MM.1S (cell line): Measurements from ENCODE around the gene SLC23A2.

Source experiments
- DNase-seq: peaks from one replicate; pipeline ENCODE4 v3.0.0-alpha.2; 2015
- H2AFZ ChIP-seq: fragments of 300-600 bp; sonication (generic); 2 replicates; pipeline ENCODE4 v1.6.0; 2016; ENCODE audit warnings: antibody characterized with exemption, low read length
- H3F3A ChIP-seq: fragments of 300-600 bp; sonication (generic); 2 replicates; pipeline ENCODE4 v1.6.1; 2016; ENCODE audit warnings: mild to moderate bottlenecking, antibody characterized with exemption, low read length, moderate library complexity, mixed read lengths; ENCODE audit not compliant: insufficient read depth
- H3K27ac ChIP-seq: fragments of 300-600 bp; sonication (generic); 2 replicates; pipeline ENCODE4 v1.5.1; 2016; ENCODE audit warnings: mild to moderate bottlenecking, low read length
- H3K27me3 ChIP-seq: fragments of 300-600 bp; sonication (generic); replicated peaks from 2 replicates; pipeline ENCODE4 v1.6.0; 2016; ENCODE audit warnings: low read length; ENCODE audit not compliant: insufficient read depth
- H3K36me3 ChIP-seq: fragments of 300-600 bp; sonication (generic); replicated peaks from 2 replicates; pipeline ENCODE4 v1.6.1; 2016; ENCODE audit warnings: mild to moderate bottlenecking, low read length, mixed read lengths; ENCODE audit not compliant: insufficient read depth
- H3K4me1 ChIP-seq: fragments of 300-600 bp; sonication (generic); 2 replicates; pipeline ENCODE4 v1.6.1; 2016; ENCODE audit warnings: low read length, mixed read lengths
- H3K4me2 ChIP-seq: fragments of 300-600 bp; sonication (generic); 2 replicates; pipeline ENCODE4 v1.6.0; 2016; ENCODE audit warnings: low read depth, low read length
- H3K4me3 ChIP-seq: fragments of 300-600 bp; sonication (generic); 2 replicates; pipeline ENCODE4 v1.5.1; 2016; ENCODE audit warnings: low read length, mixed read lengths
- H3K79me2 ChIP-seq: fragments of 300-600 bp; sonication (generic); 2 replicates; pipeline ENCODE4 v1.6.1; 2016; ENCODE audit warnings: mixed run types, low read length, mixed read lengths
- H3K9ac ChIP-seq: fragments of 300-600 bp; sonication (generic); 2 replicates; pipeline ENCODE4 v1.6.1; 2016; ENCODE audit warnings: low read length, mixed read lengths
- H3K9me2 ChIP-seq: fragments of 300-600 bp; sonication (generic); replicated peaks from 2 replicates; pipeline ENCODE4 v1.6.1; 2016; ENCODE audit warnings: mild to moderate bottlenecking, low read length, mixed read lengths; ENCODE audit not compliant: insufficient read depth
- H3K9me3 ChIP-seq: fragments of 300-600 bp; sonication (generic); replicated peaks from 2 replicates; pipeline ENCODE4 v1.6.1; 2016; ENCODE audit warnings: mild to moderate bottlenecking, low read length, mixed read lengths; ENCODE audit not compliant: insufficient read depth
- H4K20me1 ChIP-seq: fragments of 300-600 bp; sonication (generic); 2 replicates; pipeline ENCODE4 v1.6.1; 2016; ENCODE audit warnings: mild to moderate bottlenecking, low read length, moderate library complexity, mixed read lengths; ENCODE audit not compliant: insufficient read depth
- EZH2 ChIP-seq: fragments of 300-600 bp; sonication (generic); optimal IDR thresholded peaks from 2 replicates; pipeline ENCODE3; 2017; ENCODE audit warnings: low read depth, mild to moderate bottlenecking, antibody characterized with exemption, low read length, mixed read lengths
- EZH2phosphoT487 ChIP-seq: fragments of 300-600 bp; sonication (generic); IDR thresholded peaks from 2 replicates; pipeline ENCODE4 v1.6.1; 2018; ENCODE audit warnings: antibody characterized with exemption, low read length
- TF ChIP-seq, protein P1 (sequence below): fragments of 300-600 bp; sonication (generic); IDR thresholded peaks from 2 replicates; pipeline ENCODE4 v1.5.1; 2016; ENCODE audit warnings: antibody characterized with exemption, low read length, mixed read lengths

The SLC23A2 gene

GRCh38 chr20:4898282-4899244, 102.7 kb downstream of the SLC23A2 start:
- Histone ChIP-seq H3K9ac (no peak overlapping the region), H3K27me3 (no peaks in the 10 kb centered on the region), H2AFZ (no peak overlapping the region), H3F3A (peaks cover 24% of the 10 kb centered on the region), H3K9me2 (no peaks in the 10 kb centered on the region), H3K4me2 (no peak overlapping the region), H4K20me1 (no peaks in the 10 kb centered on the region), H3K4me3 (no peak overlapping the region), H3K27ac (peak overlapping the region; percentile 89; the same call in 1 of the 2 replicates), H3K79me2 (peaks cover 15% of the 10 kb centered on the region), H3K9me3 (no peaks in the 10 kb centered on the region), H3K4me1 (peaks cover 61% of the 10 kb centered on the region), H3K36me3 (no peaks in the 10 kb centered on the region)
- TF ChIP-seq EZH2: no peak
- TF ChIP-seq, protein P1, sequence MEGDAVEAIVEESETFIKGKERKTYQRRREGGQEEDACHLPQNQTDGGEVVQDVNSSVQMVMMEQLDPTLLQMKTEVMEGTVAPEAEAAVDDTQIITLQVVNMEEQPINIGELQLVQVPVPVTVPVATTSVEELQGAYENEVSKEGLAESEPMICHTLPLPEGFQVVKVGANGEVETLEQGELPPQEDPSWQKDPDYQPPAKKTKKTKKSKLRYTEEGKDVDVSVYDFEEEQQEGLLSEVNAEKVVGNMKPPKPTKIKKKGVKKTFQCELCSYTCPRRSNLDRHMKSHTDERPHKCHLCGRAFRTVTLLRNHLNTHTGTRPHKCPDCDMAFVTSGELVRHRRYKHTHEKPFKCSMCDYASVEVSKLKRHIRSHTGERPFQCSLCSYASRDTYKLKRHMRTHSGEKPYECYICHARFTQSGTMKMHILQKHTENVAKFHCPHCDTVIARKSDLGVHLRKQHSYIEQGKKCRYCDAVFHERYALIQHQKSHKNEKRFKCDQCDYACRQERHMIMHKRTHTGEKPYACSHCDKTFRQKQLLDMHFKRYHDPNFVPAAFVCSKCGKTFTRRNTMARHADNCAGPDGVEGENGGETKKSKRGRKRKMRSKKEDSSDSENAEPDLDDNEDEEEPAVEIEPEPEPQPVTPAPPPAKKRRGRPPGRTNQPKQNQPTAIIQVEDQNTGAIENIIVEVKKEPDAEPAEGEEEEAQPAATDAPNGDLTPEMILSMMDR: no peak
- no peak for DNase-seq

DNA sequence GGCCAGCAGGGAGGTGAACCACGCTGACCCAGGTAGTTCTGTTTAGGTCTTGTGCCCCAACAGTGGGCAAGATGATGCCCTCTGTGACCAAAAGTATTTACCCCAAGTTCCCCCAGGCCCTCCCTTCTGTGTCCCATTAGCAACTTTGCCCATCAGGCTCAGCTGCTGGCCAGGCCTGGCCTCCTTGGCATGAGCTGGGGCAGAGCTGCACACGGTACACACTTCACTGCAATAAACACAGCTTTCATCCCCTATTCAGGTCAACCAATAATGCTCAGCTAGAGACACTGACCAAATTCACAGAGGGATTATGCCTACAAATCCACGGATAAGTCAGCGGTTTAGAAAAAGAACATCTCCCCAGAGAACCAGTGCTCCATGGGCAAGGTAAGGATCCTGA, 103.7 kb downstream of the SLC23A2 start:
- Histone ChIP-seq H3K9me2 (no peaks in the 10 kb centered on the region), H3K36me3 (no peaks in the 10 kb centered on the region), H3K79me2 (peaks cover 15% of the 10 kb centered on the region), H3K4me3 (no peak overlapping the region), H3K27me3 (no peaks in the 10 kb centered on the region), H3K27ac (peak overlapping the region; percentile 89), H4K20me1 (no peaks in the 10 kb centered on the region), H3K9ac (no peak overlapping the region), H3K4me2 (no peak overlapping the region), H3K9me3 (no peaks in the 10 kb centered on the region), H3F3A (peaks cover 24% of the 10 kb centered on the region), H2AFZ (no peak overlapping the region; the same call in 1 of the 2 replicates), H3K4me1 (peaks cover 62% of the 10 kb centered on the region)
- no peak for DNase-seq
- TF ChIP-seq, protein P1: no peak
- no peak for TF ChIP-seq EZH2
- no peak for TF ChIP-seq EZH2phosphoT487

GRCh38 chr20:4896971-4897497, 104.3 kb downstream of the SLC23A2 start:
- no peaks in the 10 kb centered on the region for H3K9me3 ChIP-seq
- H4K20me1 ChIP-seq: no peaks in the 10 kb centered on the region
- peak overlapping the region; percentile 29; the same call in 1 of the 2 replicates for H2AFZ ChIP-seq
- peak overlapping the region; percentile 89 for H3K27ac ChIP-seq
- no peaks in the 10 kb centered on the region for H3K27me3 ChIP-seq
- DNase-seq: peak; percentile 85
- H3K36me3 ChIP-seq: no peaks in the 10 kb centered on the region
- peaks cover 24% of the 10 kb centered on the region for H3F3A ChIP-seq
- TF ChIP-seq EZH2phosphoT487: no peak
- no peak for TF ChIP-seq EZH2
- TF ChIP-seq, protein P1: peak; percentile 65
- peak overlapping the region; percentile 47; the same call in 1 of the 2 replicates for H3K4me2 ChIP-seq
- H3K4me1 ChIP-seq: peaks cover 62% of the 10 kb centered on the region
- peak overlapping the region; percentile 51 for H3K9ac ChIP-seq
- H3K79me2 ChIP-seq: peaks cover 15% of the 10 kb centered on the region
- H3K9me2 ChIP-seq: no peaks in the 10 kb centered on the region
- no peak overlapping the region for H3K4me3 ChIP-seq
